ENCODE measurements around the gene SH2D3C. TPM values are rescaled to one million over a fixed set of nuclear protein-coding genes. Genes with fewer than 3 reads are reported as not detected.

Gene SH2D3C
- total and polyA plus RNA-seq, 2 of the 8 experiments (the other 6 are each of a cell fraction or from before 2014, with no cell fraction given), result 6.4 to 8.1 TPM

- Histone ChIP-seq H3K14ac (ENCODE audit: insufficient read length) (no peak overlapping the region), H3K4ac (replicated peaks; ENCODE audit: insufficient read length, low read depth, low read length) (no peak overlapping the region), H2BK120ac (replicated peaks; ENCODE audit: low read depth, low read length) (no peak overlapping the region), H3K4me2 (ENCODE audit: insufficient read depth in 1 of 2, low read depth in 2 of 2, low read length in 2 of 2) (no peak overlapping the region), H2BK12ac (ENCODE audit: low read depth, low read length) (0 out of 2 replicates have a peak overlapping the region, but pooled peaks have one; percentile 80), H3K79me2 (ENCODE audit: control insufficient read depth in 1 of 2, insufficient read depth in 2 of 2, low read length in 2 of 2) (no peaks in the 10 kb centered on the region), H4K20me1 (replicated peaks in 1 of 2; ENCODE audit: control insufficient read depth in 1 of 2, insufficient read depth in 2 of 2, low read length in 2 of 2) (no peaks in the 10 kb centered on the region), H2BK5ac (ENCODE audit: low read depth, low read length) (0 out of 2 replicates have a peak overlapping the region, but pooled peaks have one; percentile 52), H3K9ac (replicated peaks in 1 of 4; ENCODE audit: extremely low read depth in 1 of 4, low read depth in 3 of 4, low read length in 3 of 4) (no peak overlapping the region), H3K56ac (replicated peaks; ENCODE audit: insufficient read length, low read depth, low read length) (no peak overlapping the region), H3K79me1 (ENCODE audit: low read depth, low read length) (no peaks in the 10 kb centered on the region), H3K23ac (ENCODE audit: insufficient read length) (no peak overlapping the region), H2AFZ (ENCODE audit: low read length) (no peak overlapping the region), H4K5ac (ENCODE audit: insufficient read length, low read depth, low read length) (no peak overlapping the region), H2BK15ac (ENCODE audit: low read length) (no peak overlapping the region), H3K18ac (ENCODE audit: extremely low read depth, low read length) (no peak overlapping the region), H3K27me3 (replicated peaks in 1 of 4; ENCODE audit: control insufficient read depth in 3 of 4, extremely low read depth in 1 of 4, insufficient read depth in 3 of 4, low read length in 3 of 4) (no peaks in the 10 kb centered on the region), H2AK5ac (ENCODE audit: low read depth, low read length) (no peak overlapping the region), H3K27ac (ENCODE audit: low read depth, low read length) (no peak overlapping the region), H3K36me3 (ENCODE audit: control insufficient read depth in 2 of 4, insufficient read depth in 4 of 4, low read length in 3 of 4) (no peaks in the 10 kb centered on the region), H4K8ac (ENCODE audit: extremely low read depth, insufficient read depth, low read length) (no peak overlapping the region), H3K4me3 (ENCODE audit: extremely low read depth in 1 of 4, insufficient read depth in 2 of 4, low read depth in 3 of 4, low read length in 4 of 4) (no peak overlapping the region), H4K91ac (replicated peaks; ENCODE audit: insufficient read length, low read length) (no peak overlapping the region), H2BK20ac (ENCODE audit: low read length) (no peak overlapping the region), H3K4me1 (replicated peaks in 1 of 4; ENCODE audit: control insufficient read depth in 3 of 4, insufficient read depth in 4 of 4, low read length in 3 of 4) (peaks cover 4 to 21% (median 10%) of the 10 kb centered on the region in 4 experiments), H3K23me2 (ENCODE audit: low read depth, low read length) (no peaks in the 10 kb centered on the region; the same call in 1 of the 2 replicates), H3K9me3 (ENCODE audit: insufficient read depth in 2 of 2, low read depth in 1 of 2, low read length in 1 of 2) (no peaks in the 10 kb centered on the region)
- FAIRE-seq, result no peak
- no peak for DNase-seq (ENCODE audit: low read depth in 1 of 2, low spot score in 2 of 2)
- POLR2A ChIA-PET (ENCODE audit: partially characterized antibody), result interaction anchor here (1.2 kb wide), 1 partner anchor 26 kb away, joined by 3 read pairs; no protein-coding TSS in a partner anchor
- 92% methylated on average over 8 of the region's 8 CpGs; no CpG with 5 or more reads in 1 of the 2 experiments for WGBS, 2 experiments (ENCODE audit: extremely low coverage in 1 of 2, insufficient coverage in 1 of 2, insufficient read length in 1 of 2, insufficient replicate concordance in 2 of 2, low coverage in 1 of 2, low lambda C conversion rate in 2 of 2, missing lambda C conversion rate in 1 of 2)
- CTCF ChIA-PET (ENCODE audit: partially characterized antibody), result interaction anchor here (1.4 to 14.6 kb wide), 5 partner anchors 17 to 34 kb away, joined by 4 to 227 read pairs (median 8); partner anchors contain the start of genes CDK9, SH2D3C and TOR2A
- TF ChIP-seq USF2 (IDR thresholded peaks at IDR 0.05; ENCODE audit: low read length) (no peak), KDM5A (IDR thresholded peaks at IDR 0.05; ENCODE audit: low read length) (no peak), CBX5 (IDR thresholded peaks at IDR 0.05; ENCODE audit: low read depth, low read length) (no peak), RXRA (IDR thresholded peaks at IDR 0.05; ENCODE audit: insufficient read depth, low read depth, low read length) (no peak), SUZ12 (IDR thresholded peaks at IDR 0.05; ENCODE audit: low read length) (no peak), KDM4A (IDR thresholded peaks at IDR 0.05; ENCODE audit: low read depth, low read length, severe bottlenecking) (no peak), YY1 (IDR thresholded peaks at IDR 0.05; ENCODE audit: low read depth, low read length) (no peak)
These were observed 9.8 kb downstream of the SH2D3C start for GRCh38 chr9:127768698-127769097.
